ENCODE data around the gene MAD1L1. TPM values are rescaled to one million over a fixed set of nuclear protein-coding genes. Genes with fewer than 3 reads are reported as not detected.

Gene MAD1L1
- total and polyA plus RNA-seq, 2 donors (not counting 3 experiments of a cell fraction or from before 2014, with no cell fraction given) = 34.1 to 42.3 TPM

DNA sequence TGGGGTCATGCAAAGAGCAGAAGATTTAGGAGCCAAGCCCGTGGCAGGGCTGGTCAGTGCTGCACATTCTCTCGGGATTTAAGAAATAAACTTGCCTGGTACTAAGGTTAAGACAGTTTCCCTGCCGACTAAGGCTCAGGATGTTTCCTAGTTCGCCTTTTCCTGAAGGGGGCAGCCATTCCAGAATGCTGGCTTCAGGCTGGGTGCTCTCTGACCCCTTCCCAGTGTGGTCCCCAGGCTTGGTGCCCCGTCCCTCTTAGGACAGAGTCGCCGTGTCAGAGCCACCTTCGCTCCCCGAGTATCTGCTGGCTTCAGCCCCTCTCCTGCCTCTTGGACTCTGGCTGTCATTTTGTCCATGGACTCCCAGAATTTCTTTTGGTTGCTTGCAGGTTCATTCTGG lies 445.5 kb downstream of the MAD1L1 start:
- no peak overlapping the region for H3K9ac ChIP-seq (replicated peaks; ENCODE audit: extremely low read depth, insufficient read depth, low read length)
- no peak overlapping the region for H3K27ac ChIP-seq (ENCODE audit: insufficient read depth, low read depth, low read length)
- no peaks in the 10 kb centered on the region for H3K79me2 ChIP-seq (ENCODE audit: control insufficient read depth, insufficient read depth, low read length)
- no peak for TF ChIP-seq POLR2AphosphoS5 (IDR thresholded peaks at IDR 0.05; ENCODE audit: insufficient read depth, low read depth, low read length)
- no peaks in the 10 kb centered on the region for H3K36me3 ChIP-seq (ENCODE audit: control insufficient read depth in 2 of 2, extremely low read depth in 1 of 2, insufficient read depth in 2 of 2, low read length in 2 of 2)
- no peak for DNase-seq (ENCODE audit: low read depth, low spot score)
- dilution Hi-C loops (cut with MboI; ENCODE audit: extremely low pct_ligation_motif_present, low sequenced_read_pairs) = no loop called here
- FAIRE-seq = no peak
- BruUV-seq (replicated peaks) = no TSS peak
- H3K4me3 ChIP-seq (replicated peaks in 1 of 3; ENCODE audit: insufficient read depth in 1 of 3, low read depth in 1 of 3, low read length in 3 of 3) = no peak overlapping the region
- H3K27me3 ChIP-seq (ENCODE audit: control insufficient read depth in 2 of 2, insufficient read depth in 2 of 2, low read length in 2 of 2) = no peaks in the 10 kb centered on the region
- H3K9me1 ChIP-seq (replicated peaks; ENCODE audit: control insufficient read depth, extremely low read depth, insufficient read depth, low read length) = no peaks in the 10 kb centered on the region
- H3K4me2 ChIP-seq (ENCODE audit: insufficient read depth, low read length) = no peak overlapping the region
- H3K9me3 ChIP-seq (replicated peaks; ENCODE audit: control insufficient read depth, insufficient read depth, low read length) = no peaks in the 10 kb centered on the region
- CTCF ChIA-PET = no interaction called here
- intact Hi-C loops (cut with micrococcal nuclease) = no loop called here
- no peak overlapping the region for H2AFZ ChIP-seq (ENCODE audit: low read depth, low read length)
- POLR2A ChIA-PET = no interaction called here
- no peaks in the 10 kb centered on the region for H3K4me1 ChIP-seq (ENCODE audit: control insufficient read depth, extremely low read depth, insufficient read depth, low read length)
- H4K20me1 ChIP-seq (replicated peaks; ENCODE audit: control insufficient read depth, extremely low read depth, insufficient read depth, low read length) = no peaks in the 10 kb centered on the region

DNA sequence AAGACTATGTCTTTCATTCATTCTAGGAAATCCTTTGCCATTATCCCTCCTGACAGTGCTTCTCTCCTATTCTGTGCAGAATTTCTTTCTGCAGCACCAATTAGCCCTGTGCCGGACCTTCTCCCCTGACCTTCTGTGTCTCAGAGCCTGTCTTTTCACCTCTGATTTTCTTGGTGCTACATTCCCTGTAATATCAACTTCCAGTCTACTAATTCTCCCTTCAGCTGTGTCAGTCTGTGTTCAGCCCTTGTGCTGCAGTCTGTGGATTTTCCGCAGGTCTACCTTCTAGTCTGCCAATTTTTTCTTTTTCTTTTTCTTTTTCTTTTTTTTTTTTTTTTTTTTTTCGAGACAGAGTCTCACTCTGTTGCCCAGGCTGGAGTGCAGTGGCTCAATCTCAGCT lies 446.9 kb downstream of the MAD1L1 start:
- CTCF ChIA-PET = no interaction called here
- no peaks in the 10 kb centered on the region for H3K9me3 ChIP-seq (replicated peaks; ENCODE audit: control insufficient read depth, insufficient read depth, low read length)
- POLR2A ChIA-PET = no interaction called here
- H3K4me3 ChIP-seq (replicated peaks in 1 of 3; ENCODE audit: insufficient read depth in 1 of 3, low read depth in 1 of 3, low read length in 3 of 3) = no peak overlapping the region
- intact Hi-C loops (cut with micrococcal nuclease) = no loop called here
- no peaks in the 10 kb centered on the region for H3K79me2 ChIP-seq (ENCODE audit: control insufficient read depth, insufficient read depth, low read length)
- H3K4me2 ChIP-seq (ENCODE audit: insufficient read depth, low read length) = no peak overlapping the region
- no peak for TF ChIP-seq GATA2 (IDR thresholded peaks at IDR 0.05; ENCODE audit: insufficient read depth, insufficient read length, low read depth, low read length)
- TF ChIP-seq POLR2A (IDR thresholded peaks at IDR 0.05; ENCODE audit: low read depth, low read length) = no peak
- TF ChIP-seq EZH2 (IDR thresholded peaks at IDR 0.05; ENCODE audit: borderline replicate concordance, low read depth, low read length, severe bottlenecking) = no peak
- no peak for TF ChIP-seq POLR2AphosphoS5 (IDR thresholded peaks at IDR 0.05; ENCODE audit: insufficient read depth, low read depth, low read length)
- TF ChIP-seq MYC (IDR thresholded peaks at IDR 0.05; ENCODE audit: low read depth, low read length) = no peak
- TF ChIP-seq, protein P1, sequence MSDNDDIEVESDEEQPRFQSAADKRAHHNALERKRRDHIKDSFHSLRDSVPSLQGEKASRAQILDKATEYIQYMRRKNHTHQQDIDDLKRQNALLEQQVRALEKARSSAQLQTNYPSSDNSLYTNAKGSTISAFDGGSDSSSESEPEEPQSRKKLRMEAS (IDR thresholded peaks at IDR 0.05; ENCODE audit: insufficient read depth, insufficient read length) = no peak
- TF ChIP-seq, protein P2, sequence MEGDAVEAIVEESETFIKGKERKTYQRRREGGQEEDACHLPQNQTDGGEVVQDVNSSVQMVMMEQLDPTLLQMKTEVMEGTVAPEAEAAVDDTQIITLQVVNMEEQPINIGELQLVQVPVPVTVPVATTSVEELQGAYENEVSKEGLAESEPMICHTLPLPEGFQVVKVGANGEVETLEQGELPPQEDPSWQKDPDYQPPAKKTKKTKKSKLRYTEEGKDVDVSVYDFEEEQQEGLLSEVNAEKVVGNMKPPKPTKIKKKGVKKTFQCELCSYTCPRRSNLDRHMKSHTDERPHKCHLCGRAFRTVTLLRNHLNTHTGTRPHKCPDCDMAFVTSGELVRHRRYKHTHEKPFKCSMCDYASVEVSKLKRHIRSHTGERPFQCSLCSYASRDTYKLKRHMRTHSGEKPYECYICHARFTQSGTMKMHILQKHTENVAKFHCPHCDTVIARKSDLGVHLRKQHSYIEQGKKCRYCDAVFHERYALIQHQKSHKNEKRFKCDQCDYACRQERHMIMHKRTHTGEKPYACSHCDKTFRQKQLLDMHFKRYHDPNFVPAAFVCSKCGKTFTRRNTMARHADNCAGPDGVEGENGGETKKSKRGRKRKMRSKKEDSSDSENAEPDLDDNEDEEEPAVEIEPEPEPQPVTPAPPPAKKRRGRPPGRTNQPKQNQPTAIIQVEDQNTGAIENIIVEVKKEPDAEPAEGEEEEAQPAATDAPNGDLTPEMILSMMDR (IDR thresholded peaks at IDR 0.05; ENCODE audit: extremely low read depth in 1 of 2, insufficient read depth in 1 of 2, low read depth in 1 of 2, low read length in 2 of 2) = no peak
- no peak for TF ChIP-seq FOS (IDR thresholded peaks at IDR 0.05; ENCODE audit: borderline replicate concordance, insufficient read depth, low read length)
- no peak for TF ChIP-seq JUN (IDR thresholded peaks at IDR 0.05; ENCODE audit: borderline replicate concordance, insufficient read depth, insufficient read length, low read depth)
- no peaks in the 10 kb centered on the region for H3K36me3 ChIP-seq (ENCODE audit: control insufficient read depth in 2 of 2, extremely low read depth in 1 of 2, insufficient read depth in 2 of 2, low read length in 2 of 2)
- no peaks in the 10 kb centered on the region for H4K20me1 ChIP-seq (replicated peaks; ENCODE audit: control insufficient read depth, extremely low read depth, insufficient read depth, low read length)
- FAIRE-seq (no peak), DNase-seq (ENCODE audit: low read depth, low spot score) (no peak)
- H3K9me1 ChIP-seq (replicated peaks; ENCODE audit: control insufficient read depth, extremely low read depth, insufficient read depth, low read length) = no peaks in the 10 kb centered on the region
- H3K9ac ChIP-seq (replicated peaks; ENCODE audit: extremely low read depth, insufficient read depth, low read length) = no peak overlapping the region
- H2AFZ ChIP-seq (ENCODE audit: low read depth, low read length) = no peak overlapping the region
- dilution Hi-C loops (cut with MboI; ENCODE audit: extremely low pct_ligation_motif_present, low sequenced_read_pairs) = no loop called here
- H3K27ac ChIP-seq (ENCODE audit: insufficient read depth, low read depth, low read length) = no peak overlapping the region
- no peaks in the 10 kb centered on the region for H3K27me3 ChIP-seq (ENCODE audit: control insufficient read depth in 2 of 2, insufficient read depth in 2 of 2, low read length in 2 of 2)
- BruUV-seq (replicated peaks) = no TSS peak
- H3K4me1 ChIP-seq (ENCODE audit: control insufficient read depth, extremely low read depth, insufficient read depth, low read length) = no peaks in the 10 kb centered on the region
